Adrenal gland (tissue), 12 donors: ENCODE measurements around the gene TMEM120B. TPM values are rescaled to one million over a fixed set of nuclear protein-coding genes. Genes with fewer than 3 reads are reported as not detected.

Experiments used
- DNase-seq, 7 donors: peaks; one replicate each; pipeline ENCODE4 v3.0.0-alpha.2; 2019 to 2020
- H3K27ac ChIP-seq, 5 donors: fragments of 200-600 bp; sonication (generic) in 4 of 5; 1 replicate in 3 of 5; 2 replicates in 2 of 5; pipeline versions ENCODE4 v1.5.1 to v1.8.0; 2016 to 2020; ENCODE audit warnings: mild to moderate bottlenecking in 1 of 5
- H3K27me3 ChIP-seq: fragments of 200-600 bp; 2 replicates; pipeline ENCODE4 v1.8.0; 2021
- H3K36me3 ChIP-seq, 2 donors: fragments of 200-600 bp; replicated peaks in 1 of 2; 1 replicate in 1 of 2; 2 replicates in 1 of 2; pipeline versions ENCODE4 v1.5.1 to v1.8.0; 2018 to 2022
- H3K4me1 ChIP-seq, 2 donors: fragments of 200-600 bp; replicated peaks in 1 of 2; 1 replicate in 1 of 2; 2 replicates in 1 of 2; pipeline versions ENCODE4 v1.5.1 to v1.8.0; 2018 to 2021
- H3K4me3 ChIP-seq, 4 donors: fragments of 200-600 bp; sonication (generic) in 3 of 4; one replicate each; pipeline ENCODE4 v1.5.1; 2016 to 2018
- H3K9me3 ChIP-seq, 3 donors: fragments of 200-600 bp; sonication (generic) in 1 of 3; replicated peaks in 1 of 3; 1 replicate in 2 of 3; 2 replicates in 1 of 3; pipeline versions ENCODE4 v1.5.1 to v1.8.0; 2016 to 2021
- POLR2A ChIP-seq, 2 donors: fragments of 450-650 bp; IDR thresholded peaks; one replicate each; pipeline ENCODE4 v1.6.1; 2017; ENCODE audit warnings: antibody characterized with exemption in 2 of 2, mild to moderate bottlenecking in 2 of 2, moderate library complexity in 1 of 2
- WGBS, 4 donors: extraction: QIAGEN DNeasy Blood & Tissue Kit in 2 of 4; methylation state at CpG; one replicate each; pipeline versions ENCODE4 v1.1.5 to v1.1.7; 2013 to 2017; 5-methylcytosine and 5-hydroxymethylcytosine counted together
- intact Hi-C, 2 donors: fragments of 100-400 bp; cut with DNase I; formaldehyde crosslinking; loops; one replicate each; pipeline versions ENCODE4 v1.14.1 to v1.15.0; 2022 to 2023
- polyA plus RNA-seq, 3 donors: library from polyadenylated mRNA; stranded (reverse); fragments of 200-250 nt in 2 of 3; fragments of 350-450 nt in 1 of 3; fragmentation: Illumina TruSeq in 1 of 3; extraction: RNeasy Lipid Tissue Mini Kit (QIAGEN cat#74804) in 1 of 3; gene quantifications; one replicate each; pipeline ENCODE4 v1.2.3, GENCODE V29; 2013 to 2014
- total RNA-seq, 9 donors: library from RNA; depleted of rRNA in 4 of 9; stranded (reverse); fragments of >200 nt in 4 of 9; fragments of 120-200 nt in 1 of 9; fragmentation: NEBNext Ultra II Directional in 1 of 9; extraction: Animal tissue kit (Norgen Biotek cat#: 25700) in 1 of 9; gene quantifications; one replicate each; pipeline versions ENCODE4 v1.1.0 to v1.2.4, GENCODE V29; 2013 to 2023
- TF ChIP-seq, protein P1 (sequence below), 6 experiments: fragments of 450-650 bp in 4 of 6; fragments of 200-600 bp in 2 of 6; sonication (generic) in 1 of 6; IDR thresholded peaks; 1 replicate in 5 of 6; 2 replicates in 1 of 6; pipeline versions ENCODE4 v1.5.1 to v1.8.0; 2016 to 2021; ENCODE audit warnings: antibody characterized with exemption in 6 of 6, mild to moderate bottlenecking in 2 of 6, moderate library complexity in 1 of 6
- donor health status: healthy with polysubstance abuse.
- donor health status: Bipolar disorder and iron deficiency.
- donor health status: DM: yes; HTN: yes; CAD: no.
- donor health status: DM: no; HTN: no; CAD: no.
- donor health status: DM: no; HTN: no; CAD: no.
- donor health status: DM: yes; HTN: yes; CAD: no.

Gene TMEM120B
- total and polyA plus RNA-seq, 12 donors, result 4.6 to 19.7 (median 8.7) TPM

GRCh38 chr12:121810833-121811433 is 98.4 kb downstream of the TMEM120B start:
- WGBS, 4 donors, result 47 to 51% (median 51%) methylated on average over 3 to 6 of the region's 6 CpGs
- TF ChIP-seq, protein P1, sequence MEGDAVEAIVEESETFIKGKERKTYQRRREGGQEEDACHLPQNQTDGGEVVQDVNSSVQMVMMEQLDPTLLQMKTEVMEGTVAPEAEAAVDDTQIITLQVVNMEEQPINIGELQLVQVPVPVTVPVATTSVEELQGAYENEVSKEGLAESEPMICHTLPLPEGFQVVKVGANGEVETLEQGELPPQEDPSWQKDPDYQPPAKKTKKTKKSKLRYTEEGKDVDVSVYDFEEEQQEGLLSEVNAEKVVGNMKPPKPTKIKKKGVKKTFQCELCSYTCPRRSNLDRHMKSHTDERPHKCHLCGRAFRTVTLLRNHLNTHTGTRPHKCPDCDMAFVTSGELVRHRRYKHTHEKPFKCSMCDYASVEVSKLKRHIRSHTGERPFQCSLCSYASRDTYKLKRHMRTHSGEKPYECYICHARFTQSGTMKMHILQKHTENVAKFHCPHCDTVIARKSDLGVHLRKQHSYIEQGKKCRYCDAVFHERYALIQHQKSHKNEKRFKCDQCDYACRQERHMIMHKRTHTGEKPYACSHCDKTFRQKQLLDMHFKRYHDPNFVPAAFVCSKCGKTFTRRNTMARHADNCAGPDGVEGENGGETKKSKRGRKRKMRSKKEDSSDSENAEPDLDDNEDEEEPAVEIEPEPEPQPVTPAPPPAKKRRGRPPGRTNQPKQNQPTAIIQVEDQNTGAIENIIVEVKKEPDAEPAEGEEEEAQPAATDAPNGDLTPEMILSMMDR (IDR thresholded peaks at IDR 0.05), result no peak
- no peak for TF ChIP-seq POLR2A (IDR thresholded peaks at IDR 0.05)
- no peaks in the 10 kb centered on the region for H3K27me3 ChIP-seq
- H3K9me3 ChIP-seq, result no peaks in the 10 kb centered on the region
- intact Hi-C loops, result loop anchor here (2.0 to 10.0 kb wide), 3 partner anchors 14 to 76 kb away; partner anchors contain the start of gene PSMD9 (in 2 of the 2)
- peaks cover 0 to 57% of the 10 kb centered on the region in 2 donors for H3K36me3 ChIP-seq
- H3K27ac ChIP-seq, result peak overlapping the region in 2 of 5 donors; percentile 82 to 85
- peak overlapping the region in 1 of 4 donors; percentile 49 for H3K4me3 ChIP-seq
- H3K4me1 ChIP-seq, result peaks cover 32 to 51% of the 10 kb centered on the region in 2 donors
- peak in 2 of 7 donors; percentile 12 to 51 for DNase-seq

DNA sequence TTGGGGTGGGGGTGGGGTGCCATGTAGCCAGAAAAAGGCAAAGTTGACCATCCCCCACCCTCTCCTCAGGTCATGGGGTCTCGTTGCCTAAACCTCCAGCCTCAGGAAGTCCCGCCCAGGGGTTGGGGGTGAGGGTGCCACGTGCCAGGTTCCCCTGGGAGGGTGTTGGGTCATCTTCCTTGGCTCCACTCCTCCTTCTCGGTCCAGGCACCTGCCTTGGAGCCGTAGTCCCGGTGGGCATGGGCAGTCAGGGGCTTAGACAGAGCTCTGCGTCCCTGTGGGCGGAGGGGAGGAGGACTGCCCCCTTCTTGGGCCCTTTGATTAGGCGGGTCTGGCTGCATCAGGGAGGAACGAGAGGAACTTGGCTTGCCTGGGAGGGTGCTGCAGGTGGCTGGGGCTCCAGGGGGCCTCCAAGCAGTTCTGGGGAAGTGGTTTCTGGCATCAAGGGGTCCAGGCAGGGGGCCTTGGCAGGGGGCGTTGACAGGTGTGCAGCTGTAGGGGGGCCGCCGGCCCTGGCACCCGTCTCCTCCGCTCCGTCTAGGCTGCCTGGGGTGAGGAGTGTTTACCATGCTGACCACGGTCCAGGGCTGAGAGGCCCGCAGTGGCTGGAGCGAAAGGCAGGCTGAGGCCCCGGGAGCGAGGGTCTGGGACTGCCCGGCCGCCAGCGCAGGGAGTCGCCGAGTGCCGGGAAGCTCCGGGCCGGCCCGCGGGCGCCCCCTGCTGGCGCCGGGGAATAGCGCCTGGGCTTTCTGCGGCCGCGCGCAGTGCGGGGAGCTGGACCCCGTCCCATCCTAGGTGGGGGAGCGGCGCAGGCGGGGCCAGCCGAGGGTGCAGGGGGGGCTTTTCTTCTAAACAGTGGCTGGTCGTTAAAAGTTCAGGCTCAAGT is 99.1 kb downstream of the TMEM120B start:
- no peaks in the 10 kb centered on the region for H3K27me3 ChIP-seq
- DNase-seq, result peak; percentile 71 to 84 (median 79)
- H3K4me3 ChIP-seq, result peak overlapping the region in 3 of 4 donors; percentile 7 to 49 (median 32)
- H3K27ac ChIP-seq, result peak overlapping the region; percentile 43 to 85 (median 75)
- intact Hi-C loops, result loop anchor here (2.0 to 10.0 kb wide), 3 partner anchors 15 to 76 kb away; partner anchors contain the start of gene PSMD9 (in 2 of the 2)
- H3K36me3 ChIP-seq, result peaks cover 0 to 65% of the 10 kb centered on the region in 2 donors
- no peaks in the 10 kb centered on the region for H3K9me3 ChIP-seq
- WGBS, 4 donors, result 2 to 12% (median 5%) methylated on average over 5 to 46 of the region's 46 CpGs
- TF ChIP-seq, protein P1 (IDR thresholded peaks at IDR 0.05), result peak; percentile 75 to 100 (median 92)
- TF ChIP-seq POLR2A (IDR thresholded peaks at IDR 0.05), result no peak
- H3K4me1 ChIP-seq, result peaks cover 25 to 43% of the 10 kb centered on the region in 2 donors

- Histone ChIP-seq H3K36me3 (peaks cover 0 to 68% of the 10 kb centered on the region in 2 donors), H3K4me3 (peak overlapping the region in 3 of 4 donors; percentile 7 to 49 (median 32)), H3K9me3 (no peaks in the 10 kb centered on the region), H3K4me1 (peaks cover 21 to 36% of the 10 kb centered on the region in 2 donors), H3K27ac (peak overlapping the region in 4 of 5 donors; percentile 59 to 85 (median 78)), H3K27me3 (no peaks in the 10 kb centered on the region)
- peak in 1 of 2 donors; percentile 31 for TF ChIP-seq POLR2A (IDR thresholded peaks at IDR 0.05)
- TF ChIP-seq, protein P1 (IDR thresholded peaks at IDR 0.05), result peak in 3 of 6 experiments; percentile 34 to 55 (median 42)
- DNase-seq, result peak; percentile 82 to 91 (median 85)
- 10 to 25% (median 13%) methylated on average over 7 to 26 of the region's 26 CpGs for WGBS, 4 donors
- intact Hi-C loops, result loop anchor here (5.0 to 10.0 kb wide), 2 partner anchors 72 to 75 kb away; partner anchors contain the start of gene PSMD9 (in 2 of the 2)
These were observed 99.8 kb downstream of the TMEM120B start for GRCh38 chr12:121812320-121812871.
